ENCODE data around the gene MYOT.

MYOT gene

DNA sequence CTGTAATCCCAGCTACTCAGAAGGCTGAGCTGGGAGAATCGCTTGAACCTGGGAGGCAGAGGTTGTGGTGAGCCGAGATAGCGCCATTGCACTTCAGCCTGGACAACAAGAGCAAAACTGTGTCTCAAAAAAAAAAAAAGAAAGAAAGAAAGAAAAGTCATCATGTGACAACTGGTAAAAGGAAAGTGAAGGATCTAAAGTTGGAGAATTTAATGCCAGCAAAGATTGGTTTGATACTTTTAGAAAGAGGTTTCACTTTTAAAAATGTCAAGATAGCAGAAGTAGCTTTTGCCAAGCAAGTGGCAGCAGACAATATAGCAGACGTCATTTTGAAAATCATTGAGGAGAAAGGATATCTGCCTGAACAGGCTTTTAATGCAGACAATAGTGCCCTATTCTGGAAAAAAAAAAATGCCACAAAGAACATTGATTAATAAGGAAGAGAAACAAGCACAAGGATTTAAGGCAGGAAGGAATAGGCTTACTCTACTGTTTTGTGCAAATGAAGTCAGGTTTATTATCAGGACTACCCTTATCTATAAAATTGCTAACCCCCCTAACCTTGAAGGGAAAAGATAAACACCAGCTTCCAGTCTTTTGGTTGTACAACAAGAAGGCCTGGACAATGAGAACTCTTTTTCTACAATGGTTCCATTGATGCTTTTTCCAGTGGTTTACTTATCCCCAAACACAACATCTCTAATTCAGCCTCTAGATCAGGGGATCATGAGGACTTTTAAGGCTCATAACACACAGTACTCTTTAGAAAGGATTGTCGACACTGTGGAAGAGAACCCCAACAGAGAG is 33.6 kb downstream of the MYOT start:
- DNase-seq (ENCODE audit: low read depth in 2 of 2): no peak

DNA sequence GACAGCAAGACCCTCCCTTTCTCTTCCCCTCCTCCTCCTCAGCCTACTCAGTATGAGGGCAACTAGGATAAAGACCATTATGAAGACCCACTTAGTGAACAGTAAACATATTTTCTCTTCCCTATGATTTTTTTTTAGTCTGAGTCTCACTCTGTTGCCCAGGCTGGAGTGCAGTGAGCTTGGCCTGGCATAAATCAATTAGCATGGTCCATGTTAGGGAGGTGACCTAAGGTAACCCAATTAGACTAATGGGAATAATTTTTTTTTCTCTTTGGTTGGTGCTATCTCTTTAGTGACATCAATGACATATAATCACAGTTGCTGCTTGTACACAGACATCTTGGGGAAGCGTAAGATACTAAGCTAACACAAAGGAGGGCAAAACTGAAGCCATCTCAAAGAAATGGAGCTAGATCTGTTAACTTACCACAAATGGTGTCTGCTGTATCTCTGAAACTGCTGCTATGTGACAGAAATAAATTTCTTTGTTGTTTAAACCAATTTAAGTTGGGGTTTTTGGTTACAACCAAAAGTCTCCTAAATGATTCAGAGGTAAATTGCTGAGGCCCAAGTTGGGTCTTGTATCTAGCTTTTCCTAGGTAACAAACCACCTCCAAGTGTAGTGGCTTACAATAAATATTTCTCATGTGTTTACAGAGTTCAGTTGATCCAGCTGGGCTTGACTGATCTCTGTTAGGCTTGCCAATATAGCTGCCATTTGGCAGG is 34.9 kb downstream of the MYOT start:
- DNase-seq (ENCODE audit: low read depth in 2 of 2): no peak

DNA sequence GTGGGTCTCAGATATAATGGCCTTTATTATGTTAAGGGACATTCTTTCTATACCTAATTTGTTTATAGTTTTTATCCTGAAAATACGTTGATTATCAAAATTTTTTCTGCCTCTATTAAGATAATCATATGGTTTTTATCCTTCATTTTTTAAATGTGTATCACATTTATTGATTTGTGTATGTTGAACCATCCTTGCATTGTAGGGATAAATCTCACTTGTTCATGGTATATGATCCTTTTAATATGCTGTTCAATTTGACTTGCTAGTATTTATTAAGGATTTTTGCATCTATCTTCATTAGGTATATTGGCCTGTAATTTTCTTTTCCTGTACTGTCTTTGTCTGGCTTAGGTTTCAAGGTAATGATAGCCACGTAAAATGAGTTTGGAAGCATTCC is 47.1 kb downstream of the MYOT start:
- no peak for DNase-seq (ENCODE audit: low read depth in 2 of 2)

DNA sequence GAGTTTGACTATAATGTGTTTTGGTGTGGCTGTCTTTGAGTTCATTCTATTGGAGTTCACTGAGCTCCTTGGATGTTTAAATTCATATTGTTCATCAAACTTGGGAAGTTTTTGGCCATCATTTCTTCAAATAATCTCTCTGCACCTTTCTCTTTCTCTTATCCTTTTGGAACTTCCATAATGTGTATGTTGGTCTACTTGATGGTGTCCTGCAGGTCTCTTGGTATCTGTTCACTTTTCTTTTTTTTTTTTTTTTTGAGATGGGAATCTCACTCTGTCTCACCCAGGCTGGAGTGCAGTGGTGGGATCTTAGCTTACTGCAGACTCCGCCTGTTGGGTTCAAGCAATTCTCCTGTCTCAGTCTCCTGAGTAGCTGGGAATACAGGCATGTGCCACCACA is 49.3 kb downstream of the MYOT start:
- no peak for DNase-seq (ENCODE audit: low read depth in 2 of 2)

DNA sequence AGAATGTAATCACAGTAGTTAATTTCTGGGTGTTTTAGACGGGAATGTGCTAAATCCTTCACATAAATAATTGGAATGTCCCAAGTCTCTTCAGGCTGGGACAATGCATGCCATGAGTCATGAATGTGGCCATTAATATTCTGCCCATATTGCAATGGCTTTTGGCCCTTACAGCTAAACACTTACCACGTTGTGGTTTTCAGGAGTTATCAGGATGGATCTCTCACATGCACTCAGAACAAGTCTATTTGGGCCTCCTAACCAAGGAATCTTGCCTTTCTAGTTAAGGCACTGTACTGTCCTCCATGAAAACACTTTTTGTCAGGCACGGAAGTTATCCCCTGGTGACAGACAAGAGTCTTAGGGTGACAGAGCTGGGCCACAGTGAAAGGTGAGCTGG is 54.3 kb downstream of the MYOT start:
- no peak for DNase-seq (ENCODE audit: low read depth in 2 of 2)

DNA sequence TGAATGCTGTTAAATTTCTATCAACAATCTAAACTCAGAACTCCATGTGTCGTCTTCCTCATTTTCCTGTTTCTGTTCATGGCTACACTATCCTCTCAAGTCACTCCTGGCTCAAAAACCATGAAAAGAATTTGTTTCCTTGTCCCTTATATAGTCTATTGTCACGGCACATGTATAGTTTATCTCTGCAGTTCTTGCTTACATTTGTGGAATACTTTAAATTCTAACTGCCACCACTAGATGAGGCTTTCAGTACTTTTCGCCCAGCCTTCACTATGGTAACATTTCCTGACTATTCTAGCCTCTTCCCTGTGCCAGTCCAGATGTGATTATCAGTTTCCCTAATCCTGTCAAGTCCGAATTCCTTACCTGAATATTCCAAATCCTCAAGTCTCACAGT is 56.2 kb downstream of the MYOT start:
- DNase-seq (ENCODE audit: low read depth in 2 of 2): no peak

DNA sequence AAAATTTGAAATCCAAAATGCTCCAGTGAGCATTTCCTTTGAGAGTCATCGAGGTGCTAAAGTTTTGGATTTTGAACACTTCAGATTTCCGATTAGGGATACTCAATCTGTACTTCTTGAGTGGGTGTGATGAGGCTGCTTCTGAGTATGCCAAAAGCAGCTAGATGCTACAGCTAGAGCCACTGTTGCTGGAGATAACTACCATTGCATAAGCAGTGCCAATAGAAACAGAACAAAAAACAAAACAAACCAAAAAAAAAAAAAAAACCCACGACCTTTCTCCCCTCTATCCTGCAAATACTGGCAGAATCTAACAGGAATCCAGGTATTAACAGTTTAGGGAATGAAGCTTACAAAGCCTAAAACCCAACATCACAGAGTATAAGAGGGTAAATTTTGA is 65.1 kb downstream of the MYOT start:
- DNase-seq (ENCODE audit: low read depth in 2 of 2): no peak

DNA sequence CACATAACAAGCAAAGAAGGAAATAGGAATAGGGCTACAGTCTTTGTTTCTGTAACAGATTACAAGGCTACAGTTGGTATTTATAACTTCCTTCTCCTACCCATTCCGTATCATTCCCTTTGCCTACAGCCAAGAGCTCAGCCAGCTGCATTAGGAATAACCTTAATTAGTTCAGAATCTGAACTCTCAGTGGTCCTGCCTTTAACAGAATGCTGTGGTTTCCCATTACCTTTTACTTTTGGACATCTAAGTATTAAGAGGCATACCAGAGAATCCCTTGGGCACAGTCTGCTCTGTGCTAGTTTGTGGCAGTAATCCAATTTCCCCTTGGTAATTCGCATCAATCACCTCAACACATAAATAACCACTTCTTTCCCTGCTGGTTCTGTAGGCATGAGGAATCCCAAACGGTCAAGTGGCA is 65.8 kb downstream of the MYOT start:
- no peak for DNase-seq (ENCODE audit: low read depth in 2 of 2)

DNA sequence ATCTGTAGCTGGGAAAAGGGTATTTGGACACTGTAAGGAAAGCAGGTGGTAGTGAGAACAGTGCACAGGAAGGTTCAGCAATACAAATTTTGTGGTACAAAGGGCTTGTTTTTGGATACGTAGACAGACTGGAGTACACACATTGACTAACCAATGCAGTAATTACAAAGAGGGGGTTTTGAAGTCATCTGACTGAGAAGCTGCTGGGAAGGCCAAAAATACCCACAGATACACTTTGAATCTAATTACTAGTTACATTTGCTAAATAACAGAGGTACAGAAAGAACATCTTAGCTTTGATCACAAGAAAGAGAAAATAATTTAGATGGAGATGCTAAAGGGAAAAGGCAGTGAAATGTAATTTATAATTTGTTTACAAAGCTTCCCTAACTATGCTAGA is 67.5 kb downstream of the MYOT start:
- no peak for DNase-seq (ENCODE audit: low read depth in 2 of 2)

DNA sequence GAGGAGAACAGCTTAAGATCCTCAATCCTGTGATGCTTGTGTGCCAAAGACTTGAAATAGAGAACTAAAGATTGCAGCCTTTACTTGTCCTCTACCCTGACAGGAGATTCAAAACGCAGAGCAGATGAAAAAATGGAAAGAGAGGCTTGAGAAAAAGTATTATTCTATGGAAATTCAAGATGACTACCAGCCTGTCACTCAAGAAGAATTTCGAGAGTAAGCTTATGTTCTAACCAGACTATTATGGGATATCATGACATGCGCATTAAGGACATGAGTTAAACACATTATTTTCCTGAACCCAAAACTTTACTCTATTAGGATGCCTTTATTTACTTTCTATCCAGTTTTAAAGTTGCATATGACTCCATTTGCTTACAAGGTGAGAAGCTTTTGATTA is 68.0 kb downstream of the MYOT start:
- DNase-seq (ENCODE audit: low read depth in 2 of 2): no peak

Data from stimulated activated CD4-positive, alpha-beta T cell treated with anti-CD3 and anti-CD28 coated beads, Interleukin-4, amount 100 ng/mL, for 48 hours (primary cell).